ENCODE results near the gene BDH1. TPM values are rescaled to one million over a fixed set of nuclear protein-coding genes. Genes with fewer than 3 reads are reported as not detected.
"Not testable (repeated sequence)": the region's sequence is repeated elsewhere in the genome, so short reads cannot be mapped to it uniquely, and the experiment has no call there.

BDH1 gene
- total RNA-seq, 1 experiment from 2014 or later, result 24.1 TPM

- DNase-seq (ENCODE audit: low read depth), result peak; percentile 98
Measured at GRCh38 chr3:197487911-197488391, 67.8 kb downstream of the BDH1 start.

- no peak for DNase-seq (ENCODE audit: low read depth)
Measured at GRCh38 chr3:197486861-197487260, 68.9 kb downstream of the BDH1 start.

GRCh38 chr3:197485143-197485542, 70.6 kb downstream of the BDH1 start:
- DNase-seq (ENCODE audit: low read depth), result no peak

GRCh38 chr3:197484204-197484901, 71.4 kb downstream of the BDH1 start:
- peak; percentile 42 for DNase-seq (ENCODE audit: low read depth)

GRCh38 chr3:197482001-197482400, 73.8 kb downstream of the BDH1 start:
- DNase-seq (ENCODE audit: low read depth), result no peak

GRCh38 chr3:197480320-197480719, 75.4 kb downstream of the BDH1 start:
- DNase-seq (ENCODE audit: low read depth), result no peak

- DNase-seq (ENCODE audit: low read depth), result peak; percentile 84
Measured at GRCh38 chr3:197478746-197479668, 76.8 kb downstream of the BDH1 start.

GRCh38 chr3:197477816-197478215, 78.0 kb downstream of the BDH1 start:
- DNase-seq (ENCODE audit: low read depth), result not testable (repeated sequence)

- DNase-seq (ENCODE audit: low read depth), result no peak
Measured at GRCh38 chr3:197475997-197476525, 79.7 kb downstream of the BDH1 start.

- DNase-seq (ENCODE audit: low read depth), result no peak
Measured at GRCh38 chr3:197475514-197475913, 80.3 kb downstream of the BDH1 start.

- DNase-seq (ENCODE audit: low read depth), result no peak
Measured at GRCh38 chr3:197472151-197472550, 83.6 kb downstream of the BDH1 start.

GRCh38 chr3:197471221-197472010, 84.4 kb downstream of the BDH1 start:
- DNase-seq (ENCODE audit: low read depth), result no peak

- DNase-seq (ENCODE audit: low read depth), result no peak
Measured at GRCh38 chr3:197468866-197469382, 86.8 kb downstream of the BDH1 start.

GRCh38 chr3:197468167-197468566, 87.6 kb downstream of the BDH1 start:
- no peak for DNase-seq (ENCODE audit: low read depth)

- DNase-seq (ENCODE audit: low read depth), result peak; percentile 82
Measured at GRCh38 chr3:197466586-197467399, 89.0 kb downstream of the BDH1 start.

- DNase-seq (ENCODE audit: low read depth), result peak; percentile 47
Measured at GRCh38 chr3:197465996-197466549, 89.7 kb downstream of the BDH1 start.

GRCh38 chr3:197465197-197465995, 90.4 kb downstream of the BDH1 start:
- DNase-seq (ENCODE audit: low read depth), result no peak

- DNase-seq (ENCODE audit: low read depth), result no peak
Measured at GRCh38 chr3:197464794-197465193, 91.0 kb downstream of the BDH1 start.

GRCh38 chr3:197463279-197463678, 92.5 kb downstream of the BDH1 start:
- peak; percentile 54 for DNase-seq (ENCODE audit: low read depth)

Measured in HT1080 (cell line).